ENCODE measurements around the gene TRIM41. TPM values are rescaled to one million over a fixed set of nuclear protein-coding genes. Genes with fewer than 3 reads are reported as not detected.

TRIM41 gene
- total and polyA plus RNA-seq, 2 of the 13 experiments (the other 11 are each of a cell fraction or from before 2014, with no cell fraction given) = 10.2 to 16.7 TPM

- TF ChIP-seq, protein P1, sequence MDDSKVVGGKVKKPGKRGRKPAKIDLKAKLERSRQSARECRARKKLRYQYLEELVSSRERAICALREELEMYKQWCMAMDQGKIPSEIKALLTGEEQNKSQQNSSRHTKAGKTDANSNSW (CRISPR knock-in tag; IDR thresholded peaks at IDR 0.05; ENCODE audit: borderline replicate concordance) = no peak; the same call in 1 of the 2 replicates
- TF ChIP-seq, protein P2, sequence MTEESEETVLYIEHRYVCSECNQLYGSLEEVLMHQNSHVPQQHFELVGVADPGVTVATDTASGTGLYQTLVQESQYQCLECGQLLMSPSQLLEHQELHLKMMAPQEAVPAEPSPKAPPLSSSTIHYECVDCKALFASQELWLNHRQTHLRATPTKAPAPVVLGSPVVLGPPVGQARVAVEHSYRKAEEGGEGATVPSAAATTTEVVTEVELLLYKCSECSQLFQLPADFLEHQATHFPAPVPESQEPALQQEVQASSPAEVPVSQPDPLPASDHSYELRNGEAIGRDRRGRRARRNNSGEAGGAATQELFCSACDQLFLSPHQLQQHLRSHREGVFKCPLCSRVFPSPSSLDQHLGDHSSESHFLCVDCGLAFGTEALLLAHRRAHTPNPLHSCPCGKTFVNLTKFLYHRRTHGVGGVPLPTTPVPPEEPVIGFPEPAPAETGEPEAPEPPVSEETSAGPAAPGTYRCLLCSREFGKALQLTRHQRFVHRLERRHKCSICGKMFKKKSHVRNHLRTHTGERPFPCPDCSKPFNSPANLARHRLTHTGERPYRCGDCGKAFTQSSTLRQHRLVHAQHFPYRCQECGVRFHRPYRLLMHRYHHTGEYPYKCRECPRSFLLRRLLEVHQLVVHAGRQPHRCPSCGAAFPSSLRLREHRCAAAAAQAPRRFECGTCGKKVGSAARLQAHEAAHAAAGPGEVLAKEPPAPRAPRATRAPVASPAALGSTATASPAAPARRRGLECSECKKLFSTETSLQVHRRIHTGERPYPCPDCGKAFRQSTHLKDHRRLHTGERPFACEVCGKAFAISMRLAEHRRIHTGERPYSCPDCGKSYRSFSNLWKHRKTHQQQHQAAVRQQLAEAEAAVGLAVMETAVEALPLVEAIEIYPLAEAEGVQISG (CRISPR knock-in tag; IDR thresholded peaks at IDR 0.05) = peak; percentile 87
- peak; percentile 55; the same call in 1 of the 2 replicates for TF ChIP-seq SMYD3 (CRISPR knock-in tag; IDR thresholded peaks at IDR 0.05)
- peak; percentile 82; the same call in 1 of the 2 replicates for TF ChIP-seq ZNF333 (CRISPR knock-in tag; IDR thresholded peaks at IDR 0.05; ENCODE audit: borderline replicate concordance)
- TF ChIP-seq IRF2 (CRISPR knock-in tag; IDR thresholded peaks at IDR 0.05) = peak; percentile 58; the same call in 1 of the 2 replicates
- TF ChIP-seq, protein P3, sequence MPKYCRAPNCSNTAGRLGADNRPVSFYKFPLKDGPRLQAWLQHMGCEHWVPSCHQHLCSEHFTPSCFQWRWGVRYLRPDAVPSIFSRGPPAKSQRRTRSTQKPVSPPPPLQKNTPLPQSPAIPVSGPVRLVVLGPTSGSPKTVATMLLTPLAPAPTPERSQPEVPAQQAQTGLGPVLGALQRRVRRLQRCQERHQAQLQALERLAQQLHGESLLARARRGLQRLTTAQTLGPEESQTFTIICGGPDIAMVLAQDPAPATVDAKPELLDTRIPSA (CRISPR knock-in tag; IDR thresholded peaks at IDR 0.05; ENCODE audit: borderline replicate concordance) = no peak
- TF ChIP-seq ZNF33A (CRISPR knock-in tag; IDR thresholded peaks at IDR 0.05; ENCODE audit: borderline replicate concordance) = no peak
- TF ChIP-seq ZMAT3 (CRISPR knock-in tag; conservative IDR thresholded peaks at IDR 0.05) = no peak
- no peak for TF ChIP-seq LCORL (IDR thresholded peaks at IDR 0.05)
- TF ChIP-seq LCORL (CRISPR knock-in tag; IDR thresholded peaks at IDR 0.05) = no peak
- no peak for TF ChIP-seq IKZF4 (CRISPR knock-in tag; IDR thresholded peaks at IDR 0.05; ENCODE audit: borderline replicate concordance, low read depth, not compliant biosample characterization)
- TF ChIP-seq MYPOP (CRISPR knock-in tag; IDR thresholded peaks at IDR 0.05) = no peak; the same call in 1 of the 2 replicates
- TF ChIP-seq ZNF407 (CRISPR knock-in tag; IDR thresholded peaks at IDR 0.05; ENCODE audit: not compliant biosample characterization) = no peak
Observed at GRCh38 chr5:181191526-181192336, 31.4 kb upstream of the TRIM41 start (continued).
